ENCODE measurements around the gene ANTXR1. TPM values are rescaled to one million over a fixed set of nuclear protein-coding genes. Genes with fewer than 3 reads are reported as not detected.

Gene ANTXR1
- total RNA-seq, 1 donor from 2014 or later = not detected

DNA sequence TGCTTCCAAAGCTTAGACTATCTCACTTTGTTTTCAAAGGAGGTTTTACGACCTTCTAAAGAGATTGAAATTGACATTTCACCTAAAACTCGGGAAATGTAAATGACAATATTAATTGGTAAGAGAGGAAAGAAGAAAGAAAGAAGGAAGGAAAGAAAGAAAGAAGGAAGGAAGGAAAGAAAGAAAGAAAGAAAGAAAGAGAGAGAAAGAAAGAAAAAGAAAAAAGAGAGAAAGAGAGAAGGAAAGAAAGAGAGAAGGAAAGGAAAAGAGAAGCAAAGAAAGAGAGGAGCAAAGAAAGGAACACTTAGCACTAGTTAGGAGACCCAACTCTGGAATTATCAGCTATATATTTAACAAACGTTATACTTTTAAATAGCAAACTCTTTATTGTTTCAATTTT, 34.9 kb upstream of the ANTXR1 start:
- Mint-ChIP-seq H3K36me3 (ENCODE audit: low read depth) (no peaks in the 10 kb centered on the region), H3K9me3 (no peaks in the 10 kb centered on the region), H3K4me3 (no peak overlapping the region), H3K27me3 (peaks cover 26% of the 10 kb centered on the region), H3K4me1 (no peaks in the 10 kb centered on the region), H3K27ac (no peak overlapping the region)
- DNase-seq = no peak
- ChIA-PET POLR2A (no interaction called here), CTCF (no interaction called here)
- no peak for ATAC-seq (ENCODE audit: low read depth)
- TF ChIP-seq CTCF (IDR thresholded peaks at IDR 0.05) = no peak
- intact Hi-C loops (cut with micrococcal nuclease) = no loop called here

DNA sequence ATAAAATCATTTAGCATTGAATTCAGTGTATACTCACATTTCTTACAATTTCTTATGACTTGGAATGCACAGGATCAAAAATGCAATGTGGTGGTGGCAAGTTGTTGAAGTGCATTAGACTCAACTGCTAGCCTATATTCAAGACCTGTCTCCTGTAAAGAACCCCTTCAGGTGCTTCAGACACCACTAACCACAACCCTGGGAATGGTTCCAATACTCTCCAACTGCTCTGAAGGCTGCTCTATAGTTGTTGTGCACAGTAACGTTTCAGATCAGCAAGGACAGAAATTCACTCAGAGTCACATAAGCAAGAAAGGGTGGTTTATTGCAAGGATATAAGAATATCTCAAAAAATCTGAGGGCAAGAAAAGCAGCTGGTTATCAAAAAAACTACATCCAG, 32.0 kb upstream of the ANTXR1 start:
- intact Hi-C loops (cut with micrococcal nuclease) = no loop called here
- no peak for ATAC-seq (ENCODE audit: low read depth)
- Mint-ChIP-seq H3K36me3 (ENCODE audit: low read depth) (no peaks in the 10 kb centered on the region), H3K4me1 (no peaks in the 10 kb centered on the region), H3K9me3 (no peaks in the 10 kb centered on the region), H3K27me3 (peaks cover 19% of the 10 kb centered on the region), H3K27ac (no peak overlapping the region), H3K4me3 (no peak overlapping the region)
- no peak for DNase-seq
- ChIA-PET CTCF (no interaction called here), POLR2A (no interaction called here)
- no peak for TF ChIP-seq CTCF (IDR thresholded peaks at IDR 0.05)

GRCh38 chr2:68987021-68987503, 25.9 kb upstream of the ANTXR1 start:
- intact Hi-C loops (cut with micrococcal nuclease) = no loop called here
- Mint-ChIP-seq H3K4me1 (no peaks in the 10 kb centered on the region), H3K9me3 (no peaks in the 10 kb centered on the region), H3K27me3 (peaks cover 8% of the 10 kb centered on the region), H3K36me3 (ENCODE audit: low read depth) (no peaks in the 10 kb centered on the region), H3K4me3 (no peak overlapping the region), H3K27ac (no peak overlapping the region)
- no peak for TF ChIP-seq CTCF (IDR thresholded peaks at IDR 0.05)
- CTCF ChIA-PET = no interaction called here
- DNase-seq (no peak), ATAC-seq (ENCODE audit: low read depth) (no peak)
- POLR2A ChIA-PET = no interaction called here

DNA sequence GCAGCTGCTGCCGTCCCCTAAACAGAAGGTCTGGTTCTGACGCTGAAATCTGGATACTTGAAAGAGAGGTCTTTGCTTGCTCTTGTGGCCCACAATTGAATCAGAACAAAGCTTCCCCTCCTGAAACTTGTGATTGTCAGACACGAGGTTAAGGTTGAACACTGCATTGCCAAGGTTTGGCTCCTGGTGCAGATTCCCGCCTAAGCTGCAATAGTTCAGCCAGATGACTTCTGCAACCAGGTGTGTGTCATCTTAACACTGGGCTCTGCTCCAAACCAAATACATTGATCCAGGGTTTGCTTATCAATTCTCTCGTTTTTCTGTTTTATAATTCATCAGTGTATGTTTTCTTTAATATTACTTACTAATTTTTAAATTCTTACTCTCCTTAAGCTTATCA, 23.9 kb upstream of the ANTXR1 start:
- TF ChIP-seq CTCF (IDR thresholded peaks at IDR 0.05) = no peak
- H3K27ac Mint-ChIP-seq = no peak overlapping the region
- peaks cover 8% of the 10 kb centered on the region for H3K27me3 Mint-ChIP-seq
- DNase-seq (no peak), ATAC-seq (ENCODE audit: low read depth) (no peak)
- no peaks in the 10 kb centered on the region for H3K36me3 Mint-ChIP-seq (ENCODE audit: low read depth)
- ChIA-PET POLR2A (no interaction called here), CTCF (no interaction called here)
- H3K9me3 Mint-ChIP-seq = no peaks in the 10 kb centered on the region
- no peak overlapping the region for H3K4me3 Mint-ChIP-seq
- no peaks in the 10 kb centered on the region for H3K4me1 Mint-ChIP-seq
- intact Hi-C loops (cut with micrococcal nuclease) = no loop called here

- H3K4me3 Mint-ChIP-seq = no peak overlapping the region
- ChIA-PET POLR2A (no interaction called here), CTCF (no interaction called here)
- H3K27me3 Mint-ChIP-seq = peaks cover 17% of the 10 kb centered on the region
- DNase-seq (no peak), ATAC-seq (ENCODE audit: low read depth) (no peak)
- intact Hi-C loops (cut with micrococcal nuclease) = no loop called here
- no peak for TF ChIP-seq CTCF (IDR thresholded peaks at IDR 0.05)
- H3K9me3 Mint-ChIP-seq = no peaks in the 10 kb centered on the region
- no peak overlapping the region for H3K27ac Mint-ChIP-seq
- H3K4me1 Mint-ChIP-seq = no peaks in the 10 kb centered on the region
- no peaks in the 10 kb centered on the region for H3K36me3 Mint-ChIP-seq (ENCODE audit: low read depth)
These were observed 20.6 kb upstream of the ANTXR1 start for GRCh38 chr2:68992341-68992740.

All from activated B cell treated with CpG ODN at 0.5 μM for 24 hours (primary cell).